OCI-LY7 (cell line): ENCODE measurements around the gene CLEC20A. TPM values are rescaled to one million over a fixed set of nuclear protein-coding genes. Genes with fewer than 3 reads are reported as not detected.
A peak's percentile ranks its signal among the peaks of the same experiment; 100 is the strongest.

ENCODE experiments used
- Bru-seq: library from RNA; stranded (reverse); fragments of 400-500 nt; gene quantifications from one replicate; lab custom pipeline; 2021; lab: Mats Ljungman, UMichigan
- BruChase-seq, 2 experiments: library from RNA; stranded (reverse); fragments of 400-500 nt; gene quantifications; one replicate each; lab custom pipeline; 2021; lab: Mats Ljungman, UMichigan
- BruUV-seq: library from RNA; stranded (reverse); fragments of 400-500 nt; replicated peaks from 2 replicates; lab custom pipeline; 2021; lab: Mats Ljungman, UMichigan
- CTCF ChIA-PET: fragments of 300-600 bp; sonication (Branson Sonifier 250); formaldehyde crosslinking; loops from one replicate; lab custom pipeline; 2022; ENCODE audit warnings: antibody characterized with exemption; ENCODE audit not compliant: unreplicated experiment; lab: Charles Lee
- POLR2A ChIA-PET: fragments of 300-600 bp; sonication (Branson Sonifier 250); formaldehyde crosslinking; loops from one replicate; lab custom pipeline; 2022; ENCODE audit warnings: antibody characterized with exemption; lab: Charles Lee
- DNase-seq: peaks from one replicate; pipeline ENCODE4 v3.0.0-alpha.2; 2015; ENCODE audit warnings: low spot score
- H2AFZ ChIP-seq: fragments of 200-600 bp; sonication (generic), shearing (Covaris generic); 2 replicates; pipeline ENCODE4 v1.6.1; 2014; ENCODE audit warnings: mild to moderate bottlenecking, antibody characterized with exemption, low read length, moderate library complexity
- H3K27ac ChIP-seq: fragments of 200-600 bp; sonication (generic); 2 replicates; pipeline ENCODE4 v1.5.1; 2014; ENCODE audit warnings: mixed run types, low read depth, mild to moderate bottlenecking, moderate library complexity, low read length, inconsistent platforms; ENCODE audit not compliant: poor library complexity, severe bottlenecking
- H3K36me3 ChIP-seq: fragments of 200-600 bp; sonication (generic); 2 replicates; pipeline ENCODE4 v1.6.1; 2014; ENCODE audit warnings: mild to moderate bottlenecking, antibody characterized with exemption, low read length, moderate library complexity, mixed read lengths; ENCODE audit not compliant: insufficient read depth
- H3K4me1 ChIP-seq: fragments of 200-600 bp; sonication (generic); 2 replicates; pipeline ENCODE4 v1.5.1; 2014; ENCODE audit warnings: mild to moderate bottlenecking, low read length; ENCODE audit not compliant: insufficient read depth, poor library complexity, severe bottlenecking
- H3K4me2 ChIP-seq: fragments of 200-600 bp; sonication (generic); 2 replicates; pipeline ENCODE4 v1.6.1; 2014; ENCODE audit warnings: mild to moderate bottlenecking, low read length
- H3K4me3 ChIP-seq: fragments of 200-600 bp; sonication (generic); 2 replicates; pipeline ENCODE4 v1.5.1; 2014; ENCODE audit warnings: mild to moderate bottlenecking, low read depth, low read length; ENCODE audit not compliant: poor library complexity, severe bottlenecking
- H3K79me2 ChIP-seq: fragments of 200-600 bp; sonication (generic); 2 replicates; pipeline ENCODE4 v1.6.1; 2016; ENCODE audit warnings: low read depth, mild to moderate bottlenecking, low read length, moderate library complexity, mixed read lengths; ENCODE audit not compliant: insufficient read depth
- H3K9me2 ChIP-seq: fragments of 200-600 bp; sonication (generic); 2 replicates; pipeline ENCODE4 v1.6.1; 2016; ENCODE audit warnings: mild to moderate bottlenecking, low read length, mixed read lengths; ENCODE audit not compliant: insufficient read depth
- H3K9me3 ChIP-seq: fragments of 200-600 bp; sonication (generic); 2 replicates; pipeline ENCODE4 v1.6.1; 2014; ENCODE audit warnings: mild to moderate bottlenecking, mixed run types, low read length, mixed read lengths
- H4K20me1 ChIP-seq: fragments of 200-600 bp; sonication (generic); 2 replicates; pipeline ENCODE4 v1.6.1; 2014; ENCODE audit warnings: mild to moderate bottlenecking, antibody characterized with exemption, low read length, moderate library complexity, mixed read lengths; ENCODE audit not compliant: insufficient read depth
- CTCF ChIP-seq: fragments of 200-600 bp; sonication (generic); conservative IDR thresholded peaks from 2 replicates; pipeline ENCODE4 v1.5.1; 2014; ENCODE audit warnings: mild to moderate bottlenecking, antibody characterized with exemption, low read length, moderate library complexity, mixed read lengths
- EZH2phosphoT487 ChIP-seq: fragments of 200-600 bp; sonication (generic); IDR thresholded peaks from 2 replicates; pipeline ENCODE4 v1.6.1; 2018; ENCODE audit warnings: low read depth, borderline replicate concordance, mild to moderate bottlenecking, mixed run types, antibody characterized with exemption, low read length, moderate library complexity, mixed read lengths
- intact Hi-C: fragments of 100-400 bp; cut with micrococcal nuclease; formaldehyde crosslinking; loops from one replicate; pipeline ENCODE4 v1.10.0; 2022; ENCODE audit not compliant: unreplicated experiment
- long read RNA-seq: library from polyadenylated mRNA; stranded (forward); transcript quantifications from one replicate; pipeline ENCODE4 v2.0.0, GENCODE V29; 2022
- total RNA-seq, 2 experiments: library from RNA; depleted of rRNA in 1 of 2; stranded (reverse); fragments of >200 nt in 1 of 2; shearing (Covaris generic) in 1 of 2; gene quantifications; 2 replicates each; pipeline ENCODE4 v1.2.3, GENCODE V29; 2014 to 2022

Gene CLEC20A
- not detected in 2 replicates for total RNA-seq (2014; rRNA removed; shearing (Covaris generic))
- total RNA-seq (2022) = not detected in 2 replicates
- not detected for Bru-seq, nascent RNA
- BruChase-seq, experiment 1, labeled RNA remaining after a 6-hour chase = not detected
- not detected for BruChase-seq, experiment 2, labeled RNA remaining after a 2-hour chase
- long read RNA-seq = 0 reads

- Histone ChIP-seq H3K4me2 (no peak within 1 kb of the TSS), H4K20me1 (no peaks in the 10 kb centered on the region), H3K9me3 (no peaks in the 10 kb centered on the region), H2AFZ (no peak within 1 kb of the TSS), H3K27ac (no peak within 1 kb of the TSS), H3K9me2 (no peaks in the 10 kb centered on the region), H3K4me1 (no peaks in the 10 kb centered on the region), H3K36me3 (no peaks in the 10 kb centered on the region), H3K79me2 (no peaks in the 10 kb centered on the region), H3K4me3 (no peak within 1 kb of the TSS)
- DNase-seq = no peak
- TF ChIP-seq EZH2phosphoT487 (no peak), CTCF (no peak)
- intact Hi-C loops = no loop called here
- BruUV-seq = no TSS peak
- CTCF ChIA-PET = no interaction called here
- POLR2A ChIA-PET = interaction anchor here (0.6 kb wide), 1 partner anchor 288 kb away, joined by 3 read pairs; no protein-coding TSS in a partner anchor
These were observed at the start of gene CLEC20A for GRCh38 chr1:178496410-178497135. Gene CLEC20A (minus strand): TSS chr1:178496964. CDS start chr1:178496939, 25 bp downstream.

- Histone ChIP-seq H3K4me2 (peak overlapping the region; percentile 96), H4K20me1 (no peaks in the 10 kb centered on the region)
These were observed 47.8 kb upstream of the CLEC20A start for GRCh38 chr1:178544531-178544930.

More at GRCh38 chr1:178544531-178544930, 47.8 kb upstream of the CLEC20A start:
- no peaks in the 10 kb centered on the region for H3K9me2 ChIP-seq
- H3K79me2 ChIP-seq = peaks cover 42% of the 10 kb centered on the region
- peaks cover 31% of the 10 kb centered on the region for H3K4me1 ChIP-seq
- H3K9me3 ChIP-seq = 0 out of 2 replicates have a peak, but pooled peaks cover 3% of the 10 kb centered on the region
- BruUV-seq = TSS peak; percentile 39
- peak overlapping the region; percentile 84 for H3K27ac ChIP-seq
- CTCF ChIA-PET = interaction anchor here (6.2 kb wide), 1 partner anchor 458 kb away, joined by 53 read pairs; no protein-coding TSS in a partner anchor
- DNase-seq = peak; percentile 70
- POLR2A ChIA-PET = interaction anchor here (1.0 to 9.8 kb wide), 12 partner anchors 20 to 459 kb away, joined by 3 to 127 read pairs (median 8); partner anchors contain the start of gene RALGPS2
- peak overlapping the region; percentile 7; the same call in 1 of the 2 replicates for H2AFZ ChIP-seq
- peak overlapping the region; percentile 75 for H3K4me3 ChIP-seq
- TF ChIP-seq CTCF (no peak), EZH2phosphoT487 (no peak)
- intact Hi-C loops = loop anchor here (5.0 kb wide), 4 partner anchors 348 to 823 kb away; partner anchors contain the start of genes AXDND1, SOAT1 and TOR3A
- peaks cover 39% of the 10 kb centered on the region for H3K36me3 ChIP-seq
